LNCAP (cell line): ENCODE data around the gene TMEM19.

ENCODE experiments used
- CTCF ChIP-seq: fragments of 450-650 bp; IDR thresholded peaks from 2 replicates; pipeline ENCODE4 v1.5.1; 2017; ENCODE audit warnings: mild to moderate bottlenecking

Gene TMEM19

GRCh38 chr12:71704920-71705319, 19.0 kb downstream of the TMEM19 start:
- no peak for TF ChIP-seq CTCF

GRCh38 chr12:71708658-71709057, 22.8 kb downstream of the TMEM19 start:
- TF ChIP-seq CTCF = no peak

GRCh38 chr12:71710276-71711125, 24.6 kb downstream of the TMEM19 start:
- no peak for TF ChIP-seq CTCF

- no peak for TF ChIP-seq CTCF
These were observed 32.7 kb downstream of the TMEM19 start for GRCh38 chr12:71718611-71719010.

- no peak for TF ChIP-seq CTCF
These were observed 33.9 kb downstream of the TMEM19 start for GRCh38 chr12:71719647-71720370.

- TF ChIP-seq CTCF = no peak
These were observed 36.1 kb downstream of the TMEM19 start for GRCh38 chr12:71721783-71722505.

- TF ChIP-seq CTCF = no peak
These were observed 39.1 kb downstream of the TMEM19 start for GRCh38 chr12:71725011-71725410.
